ENCODE measurements around the gene IFI44.

The IFI44 gene

DNA sequence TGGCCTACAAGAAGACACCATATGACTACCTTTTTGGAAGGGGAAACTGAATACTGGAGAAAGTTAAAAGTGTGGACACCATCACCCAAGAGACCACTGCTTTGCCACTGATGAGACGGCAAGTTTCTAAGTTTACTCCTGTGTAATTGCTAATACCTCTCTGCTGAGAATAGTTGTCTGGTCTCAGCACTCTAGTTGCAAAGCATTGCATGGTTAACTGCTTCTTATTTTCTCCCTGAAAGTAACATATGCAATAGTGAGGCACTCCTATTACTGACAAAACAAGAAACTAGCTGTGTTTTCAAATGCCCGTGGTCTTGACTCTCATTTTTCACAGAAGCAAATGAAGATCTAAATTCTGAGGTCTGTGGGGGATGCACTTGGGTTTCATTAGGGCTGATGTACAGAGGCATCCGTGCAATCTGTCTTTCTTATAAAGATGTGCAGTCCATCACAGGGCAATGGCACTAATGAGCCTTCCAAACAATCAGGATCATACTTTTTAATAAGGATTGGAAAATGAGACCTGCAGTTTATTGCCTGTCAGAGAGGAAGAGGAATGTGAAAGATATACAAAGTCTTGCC lies 62.9 kb downstream of the IFI44 start:
- DNase-seq = no peak

DNA sequence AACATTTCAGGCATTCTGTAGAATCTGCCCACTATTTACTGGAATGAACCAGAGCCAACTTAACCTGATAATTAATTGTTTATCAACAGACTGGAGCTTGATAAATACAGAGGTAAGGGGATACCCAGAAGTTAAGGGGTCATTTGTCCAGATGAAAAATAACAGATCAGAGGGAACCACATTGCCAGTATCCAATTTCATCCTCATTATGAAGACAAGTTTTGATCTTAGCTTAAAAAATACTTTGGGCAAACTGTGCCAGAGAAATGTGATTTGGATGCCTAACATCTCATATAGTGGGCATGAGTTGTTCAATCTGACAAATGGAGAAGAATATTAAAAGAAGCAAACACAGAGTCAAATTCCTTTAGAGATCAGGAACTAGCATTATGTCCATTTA lies 63.7 kb downstream of the IFI44 start:
- no peak for DNase-seq

Measured in suppressor macrophage (primary cell).